ENCODE measurements around the gene RANBP10. TPM values are rescaled to one million over a fixed set of nuclear protein-coding genes. Genes with fewer than 3 reads are reported as not detected.

RANBP10 gene
- 7.8 and 7.9 TPM in 2 replicates for total RNA-seq

GRCh38 chr16:67806428-67807147 is at the start of gene RANBP10, which contains the start of gene TSNAXIP1:
RANBP10 (minus strand) TSS chr16:67806560; CDS start chr16:67806536, 24 bp downstream.
TSNAXIP1 (plus strand) TSS chr16:67806889; CDS start chr16:67807150, 261 bp downstream.

GRCh38 chr16:67847064-67847861 is 40.9 kb upstream of the RANBP10 start, which contains the start of gene CENPT:
CENPT (minus strand) TSS chr16:67847693; CDS start chr16:67833859, 13,834 bp downstream.

GRCh38 chr16:67846320-67847063 is 40.1 kb upstream of the RANBP10 start, which contains the start of gene NUTF2:
NUTF2 (plus strand) TSS chr16:67846933; CDS start chr16:67865131, 18,198 bp downstream.

GRCh38 chr16:67841816-67842508 is 35.6 kb upstream of the RANBP10 start, which contains the start of gene THAP11:
THAP11 (plus strand) TSS chr16:67842320; CDS start chr16:67842555, 235 bp downstream.

GRCh38 chr16:67719048-67719777 is 87.1 kb downstream of the RANBP10 start, which contains the start of gene GFOD2:
GFOD2 (minus strand) TSS chr16:67719316; CDS start chr16:67685715, 33,601 bp downstream.

Other genes starting within 250 kb of the RANBP10 start
- gene CTCF, start 244.0 kb downstream of the RANBP10 start, total RNA-seq = 16.6 and 21.2 TPM in 2 replicates
- 0.52 and 0.83 TPM in 2 replicates for gene CARMIL2, start 161.4 kb downstream of the RANBP10 start, total RNA-seq
- 11.0 and 13.1 TPM in 2 replicates for gene ACD, start 146.3 kb downstream of the RANBP10 start, total RNA-seq
- gene PARD6A, start 145.6 kb downstream of the RANBP10 start, total RNA-seq = 2.2 and 3.0 TPM in 2 replicates
- gene ENKD1, start 139.8 kb downstream of the RANBP10 start, total RNA-seq = 14.1 and 18.5 TPM in 2 replicates
- 2.7 and 3.3 TPM in 2 replicates for gene C16orf86, start 139.7 kb downstream of the RANBP10 start, total RNA-seq
- 14.9 and 19.5 TPM in 2 replicates for gene GFOD2, start 87.2 kb downstream of the RANBP10 start, total RNA-seq
- 0.78 and 1.0 TPM in 2 replicates for gene TSNAXIP1, start 329 bp upstream of the RANBP10 start, total RNA-seq
- 41.7 and 43.2 TPM in 2 replicates for gene THAP11, start 35.8 kb upstream of the RANBP10 start, total RNA-seq
- gene NUTF2, start 40.4 kb upstream of the RANBP10 start, total RNA-seq = 119 and 132 TPM in 2 replicates
- 23.2 and 28.0 TPM in 2 replicates for gene CENPT, start 41.1 kb upstream of the RANBP10 start, total RNA-seq
- gene EDC4, start 66.5 kb upstream of the RANBP10 start, total RNA-seq = 61.3 and 82.1 TPM in 2 replicates
- gene NRN1L, start 78.3 kb upstream of the RANBP10 start, total RNA-seq = not detected in 2 replicates
- gene PSKH1, start 86.7 kb upstream of the RANBP10 start, total RNA-seq = 29.5 and 36.0 TPM in 2 replicates
- 0.30 and 0.85 TPM in 2 replicates for gene CTRL, start 125.3 kb upstream of the RANBP10 start, total RNA-seq
- gene PSMB10, start 130.3 kb upstream of the RANBP10 start, total RNA-seq = 31.5 and 33.7 TPM in 2 replicates
- gene LCAT, start 137.6 kb upstream of the RANBP10 start, total RNA-seq = 11.8 and 12.6 TPM in 2 replicates
- gene SLC12A4, start 162.1 kb upstream of the RANBP10 start, total RNA-seq = 152 and 170 TPM in 2 replicates
- gene DPEP3, start 173.9 kb upstream of the RANBP10 start, total RNA-seq = not detected in 2 replicates
- not detected in 2 replicates for gene DPEP2, start 192.9 kb upstream of the RANBP10 start, total RNA-seq
- gene DPEP2NB, start 209.4 kb upstream of the RANBP10 start, total RNA-seq = not detected in 2 replicates
- gene DDX28, start 216.7 kb upstream of the RANBP10 start, total RNA-seq = 7.0 and 8.9 TPM in 2 replicates
- gene DUS2, start 216.7 kb upstream of the RANBP10 start, total RNA-seq = 15.8 and 18.9 TPM in 2 replicates